GM12878 (cell line): ENCODE data around the gene WSCD1.

Experiments used
- BHLHE40 ChIP-seq, 2 experiments: fragments of 450-650 bp in 1 of 2; IDR thresholded peaks; 2 replicates each; pipeline ENCODE4 v1.6.1; 2011 to 2017; ENCODE audit warnings: low read depth in 2 of 2, borderline replicate concordance in 1 of 2, improper control_type of control experiment in 1 of 2, low read length in 1 of 2, mild to moderate bottlenecking in 1 of 2
- RCOR1 ChIP-seq: conservative IDR thresholded peaks from 2 replicates; pipeline ENCODE4 v1.6.1; 2012; ENCODE audit warnings: low read depth, low read length, improper control_type of control experiment
- RFX5 ChIP-seq: IDR thresholded peaks from 2 replicates; pipeline ENCODE4 v1.6.1; 2011; ENCODE audit warnings: low read depth, low read length, improper control_type of control experiment
- SREBF2 ChIP-seq: IDR thresholded peaks from 2 replicates; pipeline ENCODE4 v1.6.1; 2012; ENCODE audit warnings: mild to moderate bottlenecking, low read length
- STAT1 ChIP-seq: fragments of 450-650 bp; conservative IDR thresholded peaks from 2 replicates; pipeline ENCODE4 v1.6.1; 2014; ENCODE audit warnings: antibody characterized with exemption, mild to moderate bottlenecking
- YY1 ChIP-seq: IDR thresholded peaks from 2 replicates; pipeline ENCODE4 v1.6.1; 2011; ENCODE audit warnings: low read depth, mild to moderate bottlenecking, low read length

DNA sequence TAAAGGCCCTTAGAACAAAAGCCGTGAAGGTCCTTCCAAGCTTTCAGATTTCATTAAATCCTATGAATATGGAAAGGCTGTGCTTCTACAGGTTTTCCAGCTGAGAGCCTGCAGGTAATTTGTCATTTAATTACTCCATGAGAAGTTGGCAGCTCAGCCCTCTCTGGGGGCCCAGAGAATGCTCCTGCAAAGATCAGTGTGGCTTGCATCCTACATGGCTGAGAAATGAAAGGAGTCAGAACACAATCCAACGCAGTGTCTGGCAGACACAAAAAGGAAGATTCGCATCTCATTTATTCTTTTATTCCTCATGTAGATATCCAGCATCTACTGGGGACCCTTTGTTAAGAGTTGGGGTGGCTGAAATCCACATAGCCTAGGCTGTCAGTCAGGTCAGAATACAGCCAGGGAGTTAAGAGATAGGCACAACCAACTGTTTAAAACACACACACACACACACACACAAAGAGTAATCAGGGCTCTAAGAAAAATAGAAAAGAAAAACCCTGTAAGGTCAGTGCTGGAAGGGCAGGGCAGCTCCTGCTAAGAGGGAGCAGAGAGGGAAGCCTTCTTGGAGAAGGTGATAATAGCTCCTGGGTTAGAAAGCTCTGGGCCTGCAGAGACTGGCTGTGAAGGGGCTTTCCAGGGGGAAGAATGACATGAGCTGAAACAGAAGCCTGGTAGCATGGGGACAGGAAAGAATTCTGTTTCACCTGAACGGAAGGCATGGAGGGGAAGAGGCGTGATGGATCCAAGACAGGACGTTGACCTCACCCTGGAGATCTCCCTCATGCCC, 46.9 kb upstream of the WSCD1 start:
- TF ChIP-seq BHLHE40 (IDR thresholded peaks at IDR 0.05; ENCODE audit: borderline replicate concordance in 1 of 2, low read depth in 2 of 2, low read length in 1 of 2) (no peak), STAT1 (no peak), YY1 (no peak), SREBF2 (no peak), RFX5 (no peak), RCOR1 (no peak)
